ENCODE measurements around the gene TOX2.

The TOX2 gene

GRCh38 chr20:43914311-43915210, at the start of gene TOX2:
Gene TOX2 (plus strand): TSS chr20:43914852. CDS start chr20:43914892, 40 bp downstream.
- no peak for DNase-seq (ENCODE audit: low read depth, low spot score)

GRCh38 chr20:43868091-43868490, 46.6 kb upstream of the TOX2 start:
- DNase-seq (ENCODE audit: low read depth, low spot score), result no peak

GRCh38 chr20:43870484-43870883, 44.2 kb upstream of the TOX2 start:
- DNase-seq (ENCODE audit: low read depth, low spot score), result no peak

GRCh38 chr20:43878776-43879175, 35.9 kb upstream of the TOX2 start:
- DNase-seq (ENCODE audit: low read depth, low spot score), result no peak

GRCh38 chr20:43893930-43894329, 20.7 kb upstream of the TOX2 start:
- no peak for DNase-seq (ENCODE audit: low read depth, low spot score)

- no peak for DNase-seq (ENCODE audit: low read depth, low spot score)
Observed at GRCh38 chr20:43894491-43894890, 20.2 kb upstream of the TOX2 start.

GRCh38 chr20:43895235-43895634, 19.4 kb upstream of the TOX2 start:
- no peak for DNase-seq (ENCODE audit: low read depth, low spot score)

- DNase-seq (ENCODE audit: low read depth, low spot score), result no peak
Observed at GRCh38 chr20:43899274-43900120, 15.2 kb upstream of the TOX2 start.

- no peak for DNase-seq (ENCODE audit: low read depth, low spot score)
Observed at GRCh38 chr20:43900121-43900466, 14.6 kb upstream of the TOX2 start.

- DNase-seq (ENCODE audit: low read depth, low spot score), result no peak
Observed at GRCh38 chr20:43900496-43900895, 14.2 kb upstream of the TOX2 start.

- no peak for DNase-seq (ENCODE audit: low read depth, low spot score)
Observed at GRCh38 chr20:43901296-43901695, 13.4 kb upstream of the TOX2 start.

- no peak for DNase-seq (ENCODE audit: low read depth, low spot score)
Observed at GRCh38 chr20:43903953-43904826, 10.5 kb upstream of the TOX2 start.

GRCh38 chr20:43904827-43905177, 9.8 kb upstream of the TOX2 start:
- DNase-seq (ENCODE audit: low read depth, low spot score), result no peak

GRCh38 chr20:43906505-43907034, 8.1 kb upstream of the TOX2 start:
- DNase-seq (ENCODE audit: low read depth, low spot score), result no peak

- no peak for DNase-seq (ENCODE audit: low read depth, low spot score)
Observed at GRCh38 chr20:43909211-43909610, 5.4 kb upstream of the TOX2 start.

- DNase-seq (ENCODE audit: low read depth, low spot score), result no peak
Observed at GRCh38 chr20:43909720-43910119, 4.9 kb upstream of the TOX2 start.

- DNase-seq (ENCODE audit: low read depth, low spot score), result no peak
Observed at GRCh38 chr20:43910564-43910963, 4.1 kb upstream of the TOX2 start.

GRCh38 chr20:43911066-43911465, 3.6 kb upstream of the TOX2 start:
- DNase-seq (ENCODE audit: low read depth, low spot score), result no peak

- DNase-seq (ENCODE audit: low read depth, low spot score), result no peak
Observed at GRCh38 chr20:43913291-43914025, 1.2 kb upstream of the TOX2 start.

- DNase-seq (ENCODE audit: low read depth, low spot score), result no peak
Observed at GRCh38 chr20:43915211-43916072, 790 bp downstream of the TOX2 start.

All from smooth muscle cell of the brain vasculature (primary cell).